Osteoblast (primary cell): ENCODE results near the gene TXK. TPM values are rescaled to one million over a fixed set of nuclear protein-coding genes. Genes with fewer than 3 reads are reported as not detected.

Experiments used
- DNase-seq: peaks from one replicate; pipeline ENCODE4 v3.0.0; 2011; ENCODE audit warnings: low spot score, mixed read lengths; ENCODE audit not compliant: insufficient read length; ENCODE audit errors: missing footprints
- H2AFZ ChIP-seq: 2 replicates; pipeline ENCODE4 v1.6.0; 2011; ENCODE audit warnings: mild to moderate bottlenecking, low read length
- H3K27ac ChIP-seq: 2 replicates; pipeline ENCODE4 v1.5.1; 2011; ENCODE audit warnings: mild to moderate bottlenecking, low read depth, low read length, moderate library complexity
- H3K27me3 ChIP-seq: 2 replicates; pipeline ENCODE4 v1.6.0; 2012; ENCODE audit warnings: mild to moderate bottlenecking, control low read depth, inconsistent platforms, low read length, moderate library complexity; ENCODE audit not compliant: insufficient read depth
- H3K36me3 ChIP-seq: 2 replicates; pipeline ENCODE4 v1.5.1; 2011; ENCODE audit warnings: mild to moderate bottlenecking, low read length, control low read depth, moderate library complexity; ENCODE audit not compliant: insufficient read depth
- H3K4me1 ChIP-seq: 2 replicates; pipeline ENCODE4 v1.5.1; 2011; ENCODE audit warnings: mild to moderate bottlenecking, low read length, control low read depth, moderate library complexity; ENCODE audit not compliant: insufficient read depth
- H3K4me2 ChIP-seq: 2 replicates; pipeline ENCODE4 v1.6.0; 2011; ENCODE audit warnings: mild to moderate bottlenecking, low read length; ENCODE audit not compliant: insufficient read depth
- H3K4me3 ChIP-seq: fragments of 200-600 bp; sonication (generic); 3 replicates; pipeline ENCODE4 v1.5.1; 2012; ENCODE audit warnings: mild to moderate bottlenecking, low read length, inconsistent platforms; ENCODE audit not compliant: insufficient read depth
- H3K79me2 ChIP-seq: 2 replicates; pipeline ENCODE4 v1.6.0; 2012; ENCODE audit warnings: mild to moderate bottlenecking, low read length, control low read depth, inconsistent platforms; ENCODE audit not compliant: insufficient read depth
- H3K9me3 ChIP-seq: 2 replicates; pipeline ENCODE4 v1.5.1; 2011; ENCODE audit warnings: low read depth, low read length, control low read depth
- H4K20me1 ChIP-seq: 2 replicates; pipeline ENCODE4 v1.6.0; 2012; ENCODE audit warnings: mild to moderate bottlenecking, low read length, control low read depth; ENCODE audit not compliant: insufficient read depth
- CTCF ChIP-seq: IDR thresholded peaks from 2 replicates; pipeline ENCODE4 v1.5.1; 2011; ENCODE audit warnings: mild to moderate bottlenecking, low read depth, low read length, moderate library complexity; ENCODE audit errors: extremely low read depth
- total RNA-seq: library from RNA; depleted of rRNA; stranded (reverse); fragments of >200 nt; gene quantifications from 2 replicates; pipeline ENCODE4 v1.2.3, GENCODE V29; 2012

Gene TXK
- total RNA-seq, 1 donor, result 0.72 TPM

GRCh38 chr4:48103483-48104139 lies 30.4 kb downstream of the TXK start:
- no peak for TF ChIP-seq CTCF
- DNase-seq, result no peak
- Histone ChIP-seq H3K79me2 (no peaks in the 10 kb centered on the region), H2AFZ (no peak overlapping the region), H3K36me3 (no peaks in the 10 kb centered on the region), H3K27ac (no peak overlapping the region), H3K27me3 (no peaks in the 10 kb centered on the region), H3K4me2 (no peak overlapping the region), H3K4me3 (no peak overlapping the region), H3K9me3 (no peaks in the 10 kb centered on the region), H4K20me1 (no peaks in the 10 kb centered on the region), H3K4me1 (no peaks in the 10 kb centered on the region)

GRCh38 chr4:48102303-48102702 lies 31.7 kb downstream of the TXK start:
- Histone ChIP-seq H3K79me2 (no peaks in the 10 kb centered on the region), H3K27me3 (no peaks in the 10 kb centered on the region), H3K4me1 (no peaks in the 10 kb centered on the region), H3K4me3 (no peak overlapping the region), H2AFZ (no peak overlapping the region), H3K36me3 (no peaks in the 10 kb centered on the region), H3K4me2 (no peak overlapping the region), H3K9me3 (no peaks in the 10 kb centered on the region), H4K20me1 (no peaks in the 10 kb centered on the region), H3K27ac (no peak overlapping the region)
- TF ChIP-seq CTCF, result peak; percentile 27
- DNase-seq, result no peak

- no peaks in the 10 kb centered on the region for H3K36me3 ChIP-seq
- no peak for TF ChIP-seq CTCF
- H4K20me1 ChIP-seq, result no peaks in the 10 kb centered on the region
- no peaks in the 10 kb centered on the region for H3K9me3 ChIP-seq
- no peak overlapping the region for H3K27ac ChIP-seq
- no peak for DNase-seq
- no peak overlapping the region for H3K4me3 ChIP-seq
- no peaks in the 10 kb centered on the region for H3K4me1 ChIP-seq
- peaks cover 4% of the 10 kb centered on the region for H3K27me3 ChIP-seq
- no peak overlapping the region for H3K4me2 ChIP-seq
- H2AFZ ChIP-seq, result no peak overlapping the region
- H3K79me2 ChIP-seq, result no peaks in the 10 kb centered on the region
Observed at GRCh38 chr4:48100256-48100655, 33.8 kb downstream of the TXK start.

GRCh38 chr4:48095441-48095840 lies 38.6 kb downstream of the TXK start:
- H4K20me1 ChIP-seq, result no peaks in the 10 kb centered on the region
- H3K4me3 ChIP-seq, result no peak overlapping the region
- peaks cover 4% of the 10 kb centered on the region for H3K27me3 ChIP-seq
- no peak overlapping the region for H3K4me2 ChIP-seq
- no peaks in the 10 kb centered on the region for H3K9me3 ChIP-seq
- no peaks in the 10 kb centered on the region for H3K79me2 ChIP-seq
- H3K27ac ChIP-seq, result no peak overlapping the region
- no peak for TF ChIP-seq CTCF
- no peaks in the 10 kb centered on the region for H3K36me3 ChIP-seq
- H2AFZ ChIP-seq, result no peak overlapping the region
- DNase-seq, result no peak
- H3K4me1 ChIP-seq, result no peaks in the 10 kb centered on the region
